ENCODE data around the gene PAN3. TPM values are rescaled to one million over a fixed set of nuclear protein-coding genes. Genes with fewer than 3 reads are reported as not detected.
"Not testable (repeated sequence)": the region's sequence is repeated elsewhere in the genome, so short reads cannot be mapped to it uniquely, and the experiment has no call there.

Gene PAN3
- total and polyA plus RNA-seq, 9 donors = 16.5 to 24.0 (median 18.7) TPM

DNA sequence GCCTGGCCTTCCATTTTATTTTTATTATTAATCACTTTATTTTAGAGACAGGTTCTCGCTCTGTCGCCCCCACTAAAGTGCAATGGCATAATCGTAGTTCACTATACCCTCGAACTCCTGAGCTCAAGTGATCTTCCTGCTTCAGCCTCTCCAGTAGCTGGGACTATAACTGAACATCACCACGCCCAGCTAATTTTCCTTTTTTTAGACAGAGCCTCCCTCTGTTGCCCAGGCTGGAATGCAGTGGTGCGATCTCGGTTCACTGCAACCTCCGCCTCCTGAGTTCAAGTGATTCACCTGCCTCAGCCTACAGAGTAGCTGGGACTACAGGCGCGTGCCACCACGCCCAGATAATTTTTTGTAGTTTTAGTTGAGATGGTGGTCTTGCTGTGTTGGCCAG lies 6.7 kb upstream of the PAN3 start:
- Histone ChIP-seq H3K4me1 (ENCODE audit: control insufficient read depth, insufficient read depth, low read length) (no peaks in the 10 kb centered on the region), H3K4me3 (ENCODE audit: low read length) (no peak overlapping the region), H3K27me3 (ENCODE audit: control insufficient read depth, insufficient read depth, low read length) (no peaks in the 10 kb centered on the region), H3K36me3 (ENCODE audit: control insufficient read depth, insufficient read depth, low read length) (no peaks in the 10 kb centered on the region), H3K27ac (ENCODE audit: low read length) (no peak overlapping the region), H3K9me3 (replicated peaks; ENCODE audit: control insufficient read depth, low read depth, low read length) (no peaks in the 10 kb centered on the region)
- DNase-seq = no peak
- 94% methylated on average over 8 of the region's 11 CpGs for WGBS (ENCODE audit: insufficient coverage)

DNA sequence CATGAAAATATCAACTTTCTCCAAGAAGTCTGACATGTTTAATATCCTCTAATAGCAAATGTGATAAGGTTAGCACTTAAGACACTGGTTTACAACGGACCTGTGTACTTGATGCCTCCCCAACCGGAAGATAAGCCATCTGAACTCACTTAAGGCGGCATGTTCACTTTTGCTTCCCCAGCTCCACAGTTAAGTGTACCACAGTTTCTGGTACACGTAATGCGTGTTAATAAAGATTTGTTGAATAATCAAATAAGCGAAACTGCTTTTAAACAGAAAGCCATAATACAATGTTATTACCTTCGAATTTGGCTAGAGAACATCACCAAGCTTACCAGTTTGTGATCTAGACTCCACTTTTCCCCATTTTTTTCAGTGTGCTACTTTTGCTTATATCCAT lies 1.4 kb upstream of the PAN3 start:
- H3K27me3 ChIP-seq (ENCODE audit: control insufficient read depth, insufficient read depth, low read length) = no peaks in the 10 kb centered on the region
- H3K9me3 ChIP-seq (replicated peaks; ENCODE audit: control insufficient read depth, low read depth, low read length) = no peaks in the 10 kb centered on the region
- WGBS (ENCODE audit: insufficient coverage) = 94% methylated on average over 2 of the region's 7 CpGs
- no peak overlapping the region for H3K27ac ChIP-seq (ENCODE audit: low read length)
- no peaks in the 10 kb centered on the region for H3K4me1 ChIP-seq (ENCODE audit: control insufficient read depth, insufficient read depth, low read length)
- H3K4me3 ChIP-seq (ENCODE audit: low read length) = no peak overlapping the region
- H3K36me3 ChIP-seq (ENCODE audit: control insufficient read depth, insufficient read depth, low read length) = no peaks in the 10 kb centered on the region
- DNase-seq = peak; percentile 11

DNA sequence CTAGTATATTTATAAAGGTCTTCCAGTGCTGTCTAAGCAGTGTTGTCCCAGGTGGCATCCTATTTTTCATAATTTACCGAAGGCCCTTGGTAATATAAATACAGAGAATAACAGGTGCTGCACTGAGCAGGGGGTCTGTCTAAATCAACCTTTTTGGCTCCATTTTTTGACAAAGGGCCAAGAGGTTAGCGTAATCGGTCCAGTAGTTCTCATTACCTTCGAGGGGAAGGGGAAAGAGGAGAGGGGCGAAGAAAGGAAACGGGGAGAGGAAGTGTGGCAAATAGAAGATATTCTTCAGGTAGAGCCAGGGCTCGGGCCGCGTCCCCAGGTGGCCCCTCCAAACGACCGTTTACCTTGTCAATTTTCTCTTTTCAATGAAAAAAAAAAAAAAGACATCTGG lies 749 bp upstream of the PAN3 start:
- H3K27ac ChIP-seq (ENCODE audit: low read length) = peak overlapping the region; percentile 93
- WGBS (ENCODE audit: insufficient coverage) = no CpG with 5 or more reads among the region's 11 CpGs
- H3K4me3 ChIP-seq (ENCODE audit: low read length) = peak overlapping the region; percentile 53
- no peaks in the 10 kb centered on the region for H3K4me1 ChIP-seq (ENCODE audit: control insufficient read depth, insufficient read depth, low read length)
- no peaks in the 10 kb centered on the region for H3K36me3 ChIP-seq (ENCODE audit: control insufficient read depth, insufficient read depth, low read length)
- H3K27me3 ChIP-seq (ENCODE audit: control insufficient read depth, insufficient read depth, low read length) = no peaks in the 10 kb centered on the region
- H3K9me3 ChIP-seq (replicated peaks; ENCODE audit: control insufficient read depth, low read depth, low read length) = no peaks in the 10 kb centered on the region
- peak; percentile 72 for DNase-seq

DNA sequence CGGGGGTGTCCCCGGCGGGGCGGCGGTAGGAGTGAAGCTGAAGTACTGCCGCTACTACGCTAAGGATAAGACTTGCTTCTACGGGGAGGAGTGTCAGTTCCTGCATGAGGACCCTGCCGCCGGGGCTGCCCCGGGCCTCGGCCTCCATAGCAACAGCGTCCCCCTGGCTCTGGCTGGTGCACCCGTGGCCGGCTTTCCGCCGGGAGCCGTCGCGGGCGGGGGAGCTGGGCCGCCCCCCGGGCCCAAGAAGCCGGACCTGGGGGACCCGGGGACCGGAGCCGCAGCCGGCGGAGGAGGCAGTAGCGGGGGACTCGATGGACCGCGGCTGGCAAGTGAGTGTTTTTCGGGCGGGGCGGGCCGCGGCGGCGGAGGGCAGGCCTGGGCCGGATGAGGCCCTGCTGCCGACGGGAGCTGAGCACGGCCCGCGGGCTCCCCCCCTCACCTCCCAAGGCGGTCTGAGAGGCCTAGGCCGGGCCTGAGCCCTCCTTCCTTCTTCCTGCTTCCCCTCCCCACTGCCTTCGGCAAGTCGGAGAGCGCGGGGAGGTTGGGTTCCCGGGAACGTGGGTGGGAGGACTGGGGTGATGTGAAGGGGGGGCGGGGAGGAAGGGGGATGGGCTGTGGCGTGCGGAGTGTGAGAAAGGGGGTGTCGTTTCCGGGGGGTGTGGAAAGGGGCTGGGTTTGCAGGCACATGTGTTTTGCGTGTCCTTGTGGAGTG lies 568 bp downstream of the PAN3 start:
- Histone ChIP-seq H3K9me3 (replicated peaks; ENCODE audit: control insufficient read depth, low read depth, low read length) (no peaks in the 10 kb centered on the region), H3K4me3 (ENCODE audit: low read length) (peak overlapping the region; percentile 53), H3K4me1 (ENCODE audit: control insufficient read depth, insufficient read depth, low read length) (no peaks in the 10 kb centered on the region), H3K27me3 (ENCODE audit: control insufficient read depth, insufficient read depth, low read length) (no peaks in the 10 kb centered on the region), H3K36me3 (ENCODE audit: control insufficient read depth, insufficient read depth, low read length) (no peaks in the 10 kb centered on the region), H3K27ac (ENCODE audit: low read length) (peak overlapping the region; percentile 93)
- peak; percentile 97 for DNase-seq
- WGBS (ENCODE audit: insufficient coverage) = under 1% methylated on average over 46 of the region's 60 CpGs

DNA sequence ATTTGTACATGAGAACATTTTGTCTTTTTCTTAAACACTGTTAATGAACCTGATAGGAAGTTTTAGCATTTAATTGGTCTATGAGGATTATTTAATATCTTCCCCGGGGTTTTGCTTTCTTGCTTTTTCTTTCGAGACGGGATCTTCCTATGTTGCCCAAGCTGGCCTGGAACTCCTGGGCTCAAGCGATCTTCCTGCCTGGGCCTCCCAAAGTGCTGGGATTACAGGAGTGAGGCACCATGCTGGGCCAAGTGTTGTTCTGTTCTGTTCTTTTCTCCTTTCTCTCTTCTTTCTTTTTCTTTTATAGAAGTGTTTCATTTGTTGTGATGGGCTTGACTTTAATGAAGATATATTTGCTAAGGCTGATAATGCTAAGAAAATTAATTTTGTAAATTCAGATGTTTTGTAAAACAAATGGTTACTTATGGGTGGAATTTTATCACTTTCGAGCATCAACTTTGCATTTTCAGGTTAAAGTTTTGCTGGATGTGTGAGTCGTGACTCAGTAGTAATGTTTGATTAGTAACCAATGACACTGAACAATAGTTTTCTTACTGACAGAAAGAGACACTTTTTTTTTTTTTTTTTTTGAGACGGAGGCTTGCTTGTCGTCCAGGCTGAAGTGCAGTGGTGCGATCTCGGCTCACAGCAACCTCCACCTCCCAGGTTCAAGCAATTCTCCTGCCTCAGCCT lies 2.2 kb downstream of the PAN3 start:
- H3K4me1 ChIP-seq (ENCODE audit: control insufficient read depth, insufficient read depth, low read length) = no peaks in the 10 kb centered on the region
- no peak overlapping the region for H3K4me3 ChIP-seq (ENCODE audit: low read length)
- no peaks in the 10 kb centered on the region for H3K36me3 ChIP-seq (ENCODE audit: control insufficient read depth, insufficient read depth, low read length)
- H3K9me3 ChIP-seq (replicated peaks; ENCODE audit: control insufficient read depth, low read depth, low read length) = no peaks in the 10 kb centered on the region
- H3K27me3 ChIP-seq (ENCODE audit: control insufficient read depth, insufficient read depth, low read length) = no peaks in the 10 kb centered on the region
- WGBS (ENCODE audit: insufficient coverage) = no CpG with 5 or more reads among the region's 10 CpGs
- no peak for DNase-seq
- H3K27ac ChIP-seq (ENCODE audit: low read length) = no peak overlapping the region

DNA sequence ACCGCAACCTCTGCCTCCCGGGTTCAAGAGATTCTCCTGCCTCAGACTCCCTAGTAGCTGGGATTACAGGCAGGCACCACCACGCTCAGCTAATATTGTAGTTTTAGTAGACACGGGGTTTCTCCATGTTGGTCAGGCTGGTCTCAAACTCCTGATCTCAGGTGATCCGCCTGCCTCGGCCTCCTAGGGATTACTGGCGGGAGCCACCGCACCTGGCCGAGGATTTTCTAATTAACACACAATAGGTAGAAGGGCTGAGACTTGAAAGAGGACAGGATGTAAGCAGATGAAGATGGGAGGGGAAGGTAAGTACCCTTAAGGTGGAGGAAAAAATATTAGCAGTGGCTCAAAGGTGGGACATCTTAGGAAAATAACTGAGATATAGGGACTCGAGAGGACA lies 3.2 kb downstream of the PAN3 start:
- H3K27me3 ChIP-seq (ENCODE audit: control insufficient read depth, insufficient read depth, low read length); H3K4me1 ChIP-seq (ENCODE audit: control insufficient read depth, insufficient read depth, low read length); DNase-seq; H3K9me3 ChIP-seq (replicated peaks; ENCODE audit: control insufficient read depth, low read depth, low read length); H3K27ac ChIP-seq (ENCODE audit: low read length); H3K4me3 ChIP-seq (ENCODE audit: low read length); H3K36me3 ChIP-seq (ENCODE audit: control insufficient read depth, insufficient read depth, low read length): not testable (repeated sequence)
- no CpG with 5 or more reads among the region's 10 CpGs for WGBS (ENCODE audit: insufficient coverage)

DNA sequence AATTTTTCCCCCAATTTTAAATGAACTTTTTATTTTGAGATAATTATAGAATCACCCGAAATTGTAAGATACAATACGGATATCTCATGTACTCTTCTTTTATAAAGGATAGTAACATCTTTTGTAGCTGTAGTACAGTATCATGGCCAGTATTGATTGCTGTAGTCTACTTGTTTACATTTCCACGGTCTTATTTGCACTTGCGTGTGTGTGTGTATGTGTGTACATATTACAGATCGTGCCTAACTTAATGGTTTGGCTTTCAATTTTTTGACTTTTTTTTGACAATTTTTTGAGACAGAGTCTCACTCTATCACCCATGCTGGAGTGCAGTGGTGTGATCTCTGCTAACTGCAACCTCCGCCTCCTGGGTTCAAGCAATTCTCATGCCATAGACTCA lies 6.7 kb downstream of the PAN3 start:
- peaks cover 3% of the 10 kb centered on the region for H3K36me3 ChIP-seq (ENCODE audit: control insufficient read depth, insufficient read depth, low read length)
- H3K27me3 ChIP-seq (ENCODE audit: control insufficient read depth, insufficient read depth, low read length) = no peaks in the 10 kb centered on the region
- WGBS (ENCODE audit: insufficient coverage) = 100% methylated on average over 1 of the region's 6 CpGs
- DNase-seq = no peak
- H3K27ac ChIP-seq (ENCODE audit: low read length) = no peak overlapping the region
- H3K9me3 ChIP-seq (replicated peaks; ENCODE audit: control insufficient read depth, low read depth, low read length) = no peaks in the 10 kb centered on the region
- no peaks in the 10 kb centered on the region for H3K4me1 ChIP-seq (ENCODE audit: control insufficient read depth, insufficient read depth, low read length)
- H3K4me3 ChIP-seq (ENCODE audit: low read length) = no peak overlapping the region

DNA sequence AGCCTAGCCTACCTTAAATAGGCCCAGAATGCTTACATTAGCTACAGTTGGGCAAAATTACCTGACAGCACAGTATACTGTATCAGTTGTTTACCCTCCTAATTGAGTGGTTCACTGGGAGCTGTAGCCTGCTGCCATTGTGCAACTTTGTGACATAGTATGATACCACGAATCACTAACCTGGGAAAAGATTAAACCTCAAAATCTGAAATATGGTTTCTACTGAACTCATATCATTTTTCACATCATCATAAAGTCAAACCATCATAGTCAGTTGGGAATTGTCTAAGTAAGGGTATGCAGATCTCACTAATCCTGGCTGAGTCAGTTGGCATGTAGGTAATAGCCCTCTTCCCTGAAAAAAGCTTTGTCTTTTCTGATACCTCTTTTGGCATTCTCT lies 9.2 kb downstream of the PAN3 start:
- no peak overlapping the region for H3K27ac ChIP-seq (ENCODE audit: low read length)
- no peaks in the 10 kb centered on the region for H3K9me3 ChIP-seq (replicated peaks; ENCODE audit: control insufficient read depth, low read depth, low read length)
- no peaks in the 10 kb centered on the region for H3K27me3 ChIP-seq (ENCODE audit: control insufficient read depth, insufficient read depth, low read length)
- no CpG with 5 or more reads among the region's 1 CpG for WGBS (ENCODE audit: insufficient coverage)
- peaks cover 3% of the 10 kb centered on the region for H3K36me3 ChIP-seq (ENCODE audit: control insufficient read depth, insufficient read depth, low read length)
- DNase-seq = no peak
- H3K4me3 ChIP-seq (ENCODE audit: low read length) = no peak overlapping the region
- H3K4me1 ChIP-seq (ENCODE audit: control insufficient read depth, insufficient read depth, low read length) = no peaks in the 10 kb centered on the region

DNA sequence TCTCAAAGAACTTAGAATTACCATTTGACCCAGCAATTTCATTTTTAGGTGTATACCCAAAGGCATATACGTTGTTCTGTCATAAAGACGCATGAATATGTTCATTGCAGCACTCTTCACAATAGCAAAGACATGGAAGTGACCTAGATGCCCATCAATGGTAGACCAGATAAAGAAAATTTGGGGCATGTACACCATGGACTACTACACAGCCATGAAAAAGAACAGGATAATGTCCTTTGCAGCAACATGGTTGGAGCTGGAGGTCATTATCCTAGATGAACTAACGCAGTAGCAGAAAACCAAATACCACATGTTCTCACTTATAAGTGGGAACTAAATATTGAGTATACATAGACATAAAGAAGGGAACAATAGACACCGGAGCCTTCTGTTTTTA lies 20.7 kb downstream of the PAN3 start:
- H3K4me1 ChIP-seq (ENCODE audit: control insufficient read depth, insufficient read depth, low read length) = no peaks in the 10 kb centered on the region
- no CpG with 5 or more reads among the region's 4 CpGs for WGBS (ENCODE audit: insufficient coverage)
- H3K36me3 ChIP-seq (ENCODE audit: control insufficient read depth, insufficient read depth, low read length) = no peaks in the 10 kb centered on the region
- H3K9me3 ChIP-seq (replicated peaks; ENCODE audit: control insufficient read depth, low read depth, low read length) = peaks cover 12% of the 10 kb centered on the region
- no peak overlapping the region for H3K27ac ChIP-seq (ENCODE audit: low read length)
- H3K4me3 ChIP-seq (ENCODE audit: low read length) = no peak overlapping the region
- H3K27me3 ChIP-seq (ENCODE audit: control insufficient read depth, insufficient read depth, low read length) = no peaks in the 10 kb centered on the region
- DNase-seq = no peak

DNA sequence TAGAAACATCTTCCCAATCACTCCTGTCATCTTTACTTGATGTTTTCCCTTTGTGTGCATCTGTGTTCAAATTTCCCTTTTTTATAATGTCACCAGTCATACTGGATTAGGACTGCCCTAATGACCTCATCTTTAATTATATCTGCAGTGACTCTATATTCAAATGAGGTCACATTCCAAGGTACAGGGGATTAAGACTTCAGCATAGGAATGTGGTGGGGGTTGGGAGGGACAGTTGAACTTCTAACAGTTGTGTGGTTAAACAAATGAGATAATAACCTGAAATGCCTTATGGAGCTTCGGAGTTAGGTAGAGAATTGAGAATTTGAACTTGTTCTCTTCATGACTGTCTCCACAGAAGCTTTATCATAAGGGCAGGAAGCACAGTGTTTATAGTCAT lies 23.0 kb downstream of the PAN3 start:
- H3K36me3 ChIP-seq (ENCODE audit: control insufficient read depth, insufficient read depth, low read length) = no peaks in the 10 kb centered on the region
- WGBS (ENCODE audit: insufficient coverage) = 50% methylated on average over 1 of the region's 1 CpG
- H3K9me3 ChIP-seq (replicated peaks; ENCODE audit: control insufficient read depth, low read depth, low read length) = peaks cover 10% of the 10 kb centered on the region
- no peak overlapping the region for H3K4me3 ChIP-seq (ENCODE audit: low read length)
- H3K27me3 ChIP-seq (ENCODE audit: control insufficient read depth, insufficient read depth, low read length) = no peaks in the 10 kb centered on the region
- peak; percentile 34 for DNase-seq
- H3K4me1 ChIP-seq (ENCODE audit: control insufficient read depth, insufficient read depth, low read length) = no peaks in the 10 kb centered on the region
- H3K27ac ChIP-seq (ENCODE audit: low read length) = no peak overlapping the region
